Neuronal stem cell (in vitro differentiated cells): ENCODE measurements around the gene SNUPN.

Experiments used
- DNase-seq: peaks from one replicate; pipeline ENCODE4 v3.0.0-alpha.2; 2013; ENCODE audit warnings: low spot score
- H2AFZ ChIP-seq: one replicate; pipeline ENCODE4 v1.6.1; 2013; ENCODE audit warnings: mild to moderate bottlenecking, low read length, inconsistent platforms
- H2AK5ac ChIP-seq: 2 replicates; pipeline ENCODE4 v1.6.1; 2013; ENCODE audit warnings: low read depth, mild to moderate bottlenecking, inconsistent platforms, low read length, moderate library complexity, mixed read lengths
- H2BK120ac ChIP-seq: 2 replicates; pipeline ENCODE4 v1.6.1; 2013; ENCODE audit warnings: low read depth, mild to moderate bottlenecking, inconsistent platforms, low read length, moderate library complexity, mixed read lengths
- H2BK12ac ChIP-seq: one replicate; pipeline ENCODE4 v1.6.1; 2013; ENCODE audit warnings: low read length, inconsistent platforms
- H2BK15ac ChIP-seq: 2 replicates; pipeline ENCODE4 v1.6.1; 2013; ENCODE audit warnings: mild to moderate bottlenecking, low read length, inconsistent platforms, mixed read lengths
- H2BK5ac ChIP-seq: one replicate; pipeline ENCODE4 v1.6.1; 2013; ENCODE audit warnings: inconsistent platforms, mild to moderate bottlenecking, low read length, moderate library complexity
- H3K14ac ChIP-seq: one replicate; pipeline ENCODE4 v1.6.1; 2013; ENCODE audit warnings: low read length, inconsistent platforms
- H3K18ac ChIP-seq: 2 replicates; pipeline ENCODE4 v1.6.1; 2013; ENCODE audit warnings: low read length, inconsistent platforms
- H3K23ac ChIP-seq: 2 replicates; pipeline ENCODE4 v1.6.1; 2013; ENCODE audit warnings: low read depth, mild to moderate bottlenecking, mixed read lengths, low read length, inconsistent platforms; ENCODE audit not compliant: poor library complexity
- H3K27ac ChIP-seq: replicated peaks from 3 replicates; pipeline ENCODE4 v1.5.1; 2013; ENCODE audit warnings: low read length, inconsistent platforms
- H3K27me3 ChIP-seq, 3 experiments: 2 replicates each; pipeline ENCODE4 v1.6.1; 2013; ENCODE audit warnings: low read length in 3 of 3, mild to moderate bottlenecking in 2 of 3, inconsistent platforms in 1 of 3, low read depth in 1 of 3, mixed read lengths in 1 of 3, moderate library complexity in 1 of 3; ENCODE audit not compliant: control insufficient read depth in 3 of 3, insufficient read depth in 3 of 3
- H3K36me3 ChIP-seq, 2 donors: replicated peaks in 1 of 2; 2 replicates each; pipeline ENCODE4 v1.6.1; 2013; ENCODE audit warnings: low read length in 2 of 2; ENCODE audit not compliant: control insufficient read depth in 2 of 2, insufficient read depth in 2 of 2
- H3K4ac ChIP-seq: 2 replicates; pipeline ENCODE4 v1.6.1; 2013; ENCODE audit warnings: inconsistent platforms, mild to moderate bottlenecking, low read length, moderate library complexity
- H3K4me1 ChIP-seq, 2 donors: 1 replicate in 1 of 2; 2 replicates in 1 of 2; pipeline ENCODE4 v1.6.1; 2013; ENCODE audit warnings: low read length in 2 of 2, low read depth in 1 of 2; ENCODE audit not compliant: control insufficient read depth in 2 of 2, insufficient read depth in 1 of 2
- H3K4me2 ChIP-seq: one replicate; pipeline ENCODE4 v1.6.1; 2013; ENCODE audit warnings: mild to moderate bottlenecking, low read length, inconsistent platforms; ENCODE audit not compliant: insufficient read depth, poor library complexity, severe bottlenecking
- H3K4me3 ChIP-seq, 2 donors: 2 replicates each; pipeline ENCODE4 v1.5.1; 2013; ENCODE audit warnings: low read length in 2 of 2, mild to moderate bottlenecking in 2 of 2, inconsistent platforms in 1 of 2, moderate library complexity in 1 of 2
- H3K79me1 ChIP-seq: one replicate; pipeline ENCODE4 v1.6.1; 2013; ENCODE audit warnings: low read depth, mild to moderate bottlenecking, inconsistent platforms, low read length, moderate library complexity
- H3K9ac ChIP-seq: one replicate; pipeline ENCODE4 v1.6.1; 2013; ENCODE audit warnings: mild to moderate bottlenecking, low read depth, low read length, inconsistent platforms; ENCODE audit not compliant: poor library complexity
- H3K9me3 ChIP-seq, 2 donors: replicated peaks in 1 of 2; 2 replicates each; pipeline versions ENCODE3 to v1.6.1; 2013; ENCODE audit warnings: low read length in 2 of 2, mild to moderate bottlenecking in 2 of 2, inconsistent platforms in 1 of 2, low read depth in 1 of 2, mixed read lengths in 1 of 2, moderate library complexity in 1 of 2; ENCODE audit not compliant: control insufficient read depth in 2 of 2, insufficient read depth in 1 of 2
- H4K8ac ChIP-seq: one replicate; pipeline ENCODE4 v1.6.1; 2013; ENCODE audit warnings: low read depth, mild to moderate bottlenecking, inconsistent platforms, low read length, moderate library complexity
- H4K91ac ChIP-seq: one replicate; pipeline ENCODE4 v1.6.1; 2013; ENCODE audit warnings: low read length, low read depth, mild to moderate bottlenecking, inconsistent platforms; ENCODE audit not compliant: poor library complexity
- WGBS, 2 donors: extraction: QIAGEN DNeasy Blood & Tissue Kit; methylation state at CpG; one replicate each; pipeline ENCODE4 v1.1.7; 2013; ENCODE audit warnings: missing lambda C conversion rate in 2 of 2, mixed read lengths in 1 of 2; ENCODE audit not compliant: insufficient read length in 2 of 2, insufficient replicate concordance in 1 of 2; ENCODE audit errors: extremely low coverage in 2 of 2; 5-methylcytosine and 5-hydroxymethylcytosine counted together

SNUPN gene

DNA sequence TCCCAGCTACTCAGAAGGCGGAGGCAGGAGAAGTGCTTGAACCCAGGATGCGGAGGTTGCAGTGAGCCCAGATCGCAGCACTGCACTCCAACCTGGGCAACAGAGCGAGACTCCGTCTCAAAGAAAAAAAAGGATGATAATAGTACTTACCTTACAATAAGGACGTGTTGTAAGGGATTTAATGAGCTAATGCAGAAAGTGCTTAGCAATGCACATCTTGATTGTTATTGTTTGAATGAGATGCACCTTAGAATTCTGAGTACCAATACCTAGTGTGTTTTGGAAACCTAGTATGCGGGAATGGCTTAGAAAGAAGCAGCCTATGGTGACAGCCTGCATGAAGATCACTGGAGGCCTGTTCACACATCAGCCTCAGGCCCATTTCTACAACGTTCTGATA lies 19.5 kb downstream of the SNUPN start:
- Histone ChIP-seq H3K4ac (no peak overlapping the region), H2BK120ac (no peak overlapping the region), H3K27me3 (no peaks in the 10 kb centered on the region), H3K14ac (no peak overlapping the region), H3K9ac (no peak overlapping the region), H4K91ac (no peak overlapping the region), H2AFZ (no peak overlapping the region), H3K27ac (no peak overlapping the region), H3K18ac (no peak overlapping the region), H2AK5ac (no peak overlapping the region), H3K4me3 (no peak overlapping the region), H3K79me1 (no peaks in the 10 kb centered on the region), H3K4me2 (no peak overlapping the region), H2BK5ac (no peak overlapping the region), H3K36me3 (peaks cover 15 to 67% of the 10 kb centered on the region in 2 donors), H2BK12ac (no peak overlapping the region), H3K4me1 (no peaks in the 10 kb centered on the region), H3K9me3 (no peaks in the 10 kb centered on the region), H4K8ac (no peak overlapping the region), H2BK15ac (no peak overlapping the region), H3K23ac (no peak overlapping the region)
- no peak for DNase-seq
- no CpG with 5 or more reads among the region's 8 CpGs for WGBS, 2 donors

DNA sequence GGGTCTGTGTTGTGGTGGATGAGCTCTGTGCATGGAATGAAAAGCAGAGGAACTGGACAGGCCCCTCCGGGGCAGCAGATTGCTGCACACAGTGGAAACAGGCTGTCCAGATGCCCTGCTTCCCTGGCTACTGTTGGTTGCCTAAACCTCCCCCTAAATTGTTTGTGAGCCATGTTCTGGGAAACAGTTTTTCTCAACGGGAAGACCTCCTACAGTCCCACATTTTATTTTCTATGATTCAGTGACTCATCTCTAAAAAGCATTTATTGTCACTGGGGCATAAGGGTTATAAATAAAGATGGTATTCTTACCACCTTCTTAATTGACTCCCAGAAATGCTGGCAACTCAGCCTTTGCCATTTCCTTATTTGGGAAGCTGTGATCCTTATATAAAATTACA lies 26.1 kb downstream of the SNUPN start:
- no CpG with 5 or more reads among the region's 2 CpGs for WGBS, 2 donors
- no peak overlapping the region for H2AK5ac ChIP-seq
- H3K9ac ChIP-seq: no peak overlapping the region
- DNase-seq: no peak
- H2BK15ac ChIP-seq: no peak overlapping the region
- no peak overlapping the region for H3K27ac ChIP-seq
- no peak overlapping the region for H3K4me2 ChIP-seq
- no peaks in the 10 kb centered on the region for H3K79me1 ChIP-seq
- H2AFZ ChIP-seq: no peak overlapping the region
- no peak overlapping the region for H2BK5ac ChIP-seq
- H3K18ac ChIP-seq: no peak overlapping the region
- H3K14ac ChIP-seq: no peak overlapping the region
- H2BK120ac ChIP-seq: no peak overlapping the region
- H3K4me1 ChIP-seq: no peaks in the 10 kb centered on the region
- no peak overlapping the region for H3K4me3 ChIP-seq
- no peaks in the 10 kb centered on the region for H3K27me3 ChIP-seq
- no peak overlapping the region for H4K91ac ChIP-seq
- no peak overlapping the region for H3K23ac ChIP-seq
- H4K8ac ChIP-seq: no peak overlapping the region
- H3K36me3 ChIP-seq: peaks cover 19 to 71% of the 10 kb centered on the region in 2 donors
- H3K9me3 ChIP-seq: no peaks in the 10 kb centered on the region
- H2BK12ac ChIP-seq: no peak overlapping the region
- no peak overlapping the region for H3K4ac ChIP-seq

- Histone ChIP-seq H3K27ac (no peak overlapping the region), H3K14ac (no peak overlapping the region), H2BK12ac (no peak overlapping the region), H3K4me1 (no peaks in the 10 kb centered on the region), H2BK15ac (no peak overlapping the region), H2AK5ac (no peak overlapping the region), H3K36me3 (peaks cover 19 to 69% of the 10 kb centered on the region in 2 donors), H3K4me2 (no peak overlapping the region), H3K4me3 (no peak overlapping the region), H3K23ac (no peak overlapping the region), H3K4ac (no peak overlapping the region), H3K79me1 (no peaks in the 10 kb centered on the region), H3K9ac (no peak overlapping the region), H3K18ac (no peak overlapping the region), H4K91ac (no peak overlapping the region), H3K27me3 (no peaks in the 10 kb centered on the region), H4K8ac (no peak overlapping the region), H2BK5ac (no peak overlapping the region), H2AFZ (no peak overlapping the region), H3K9me3 (no peaks in the 10 kb centered on the region), H2BK120ac (no peak overlapping the region)
- WGBS, 2 donors: no CpG with 5 or more reads among the region's 4 CpGs
- DNase-seq: no peak
Observed at GRCh38 chr15:75598361-75598760, 27.2 kb downstream of the SNUPN start.

DNA sequence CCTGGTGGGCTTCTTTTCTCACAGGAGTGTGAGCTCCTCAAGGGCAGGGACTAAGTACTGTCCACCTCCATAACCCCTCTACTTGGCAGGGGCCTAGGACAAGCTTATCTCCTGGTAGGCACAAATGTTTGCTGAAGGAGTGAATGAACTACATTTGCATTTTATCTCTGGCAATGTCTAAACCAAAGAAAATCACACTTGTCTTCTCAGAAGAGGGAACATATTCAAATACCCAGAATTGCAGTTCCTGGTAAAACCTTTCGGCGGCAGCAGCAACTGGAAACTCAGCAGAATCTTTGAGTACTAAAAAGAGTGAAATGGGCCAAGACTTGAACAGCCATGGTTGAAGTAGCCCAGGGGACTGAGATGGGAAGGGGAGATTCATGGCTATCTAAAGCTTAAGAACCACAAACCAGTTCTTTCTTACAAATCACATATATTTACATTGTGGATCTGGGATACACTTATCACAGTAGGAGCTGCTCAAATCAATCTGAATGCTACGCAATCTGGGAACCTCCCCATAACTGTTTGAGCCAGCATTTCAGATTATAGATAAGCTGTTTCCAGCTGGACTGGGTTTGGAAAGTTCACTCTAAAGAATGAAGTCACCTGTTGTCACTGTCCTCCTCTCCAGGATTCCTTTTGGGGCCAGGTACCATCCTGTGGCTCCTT lies 27.7 kb downstream of the SNUPN start:
- no peaks in the 10 kb centered on the region for H3K9me3 ChIP-seq
- no CpG with 5 or more reads among the region's 3 CpGs for WGBS, 2 donors
- DNase-seq: no peak
- no peak overlapping the region for H2AK5ac ChIP-seq
- H2BK120ac ChIP-seq: no peak overlapping the region
- H3K4me3 ChIP-seq: no peak overlapping the region
- no peak overlapping the region for H2BK5ac ChIP-seq
- H2BK12ac ChIP-seq: no peak overlapping the region
- H3K4me2 ChIP-seq: no peak overlapping the region
- H3K36me3 ChIP-seq: peaks cover 19 to 69% of the 10 kb centered on the region in 2 donors
- H4K91ac ChIP-seq: no peak overlapping the region
- no peak overlapping the region for H3K14ac ChIP-seq
- H3K9ac ChIP-seq: no peak overlapping the region
- no peaks in the 10 kb centered on the region for H3K4me1 ChIP-seq
- no peak overlapping the region for H2BK15ac ChIP-seq
- H2AFZ ChIP-seq: no peak overlapping the region
- H3K27me3 ChIP-seq: no peaks in the 10 kb centered on the region
- H4K8ac ChIP-seq: no peak overlapping the region
- no peak overlapping the region for H3K4ac ChIP-seq
- H3K79me1 ChIP-seq: no peaks in the 10 kb centered on the region
- no peak overlapping the region for H3K27ac ChIP-seq
- H3K23ac ChIP-seq: no peak overlapping the region
- no peak overlapping the region for H3K18ac ChIP-seq
